ENCODE results near the gene CPNE2. TPM values are rescaled to one million over a fixed set of nuclear protein-coding genes. Genes with fewer than 3 reads are reported as not detected.

The CPNE2 gene
- total RNA-seq, 1 experiment from 2014 or later, result 18.6 TPM

- peak; percentile 19 for DNase-seq (ENCODE audit: low read depth)
These were observed 31.7 kb downstream of the CPNE2 start for GRCh38 chr16:57123974-57124674.

GRCh38 chr16:57125376-57125775, 33.0 kb downstream of the CPNE2 start:
- no peak for DNase-seq (ENCODE audit: low read depth)

- no peak for DNase-seq (ENCODE audit: low read depth)
These were observed 33.6 kb downstream of the CPNE2 start for GRCh38 chr16:57125969-57126368.

- DNase-seq (ENCODE audit: low read depth), result no peak
These were observed 34.0 kb downstream of the CPNE2 start for GRCh38 chr16:57126411-57126810.

- no peak for DNase-seq (ENCODE audit: low read depth)
These were observed 34.8 kb downstream of the CPNE2 start for GRCh38 chr16:57127037-57127763.

- no peak for DNase-seq (ENCODE audit: low read depth)
These were observed 35.5 kb downstream of the CPNE2 start for GRCh38 chr16:57127836-57128235.

GRCh38 chr16:57128771-57129389, 36.5 kb downstream of the CPNE2 start:
- no peak for DNase-seq (ENCODE audit: low read depth)

GRCh38 chr16:57130950-57131321, 38.6 kb downstream of the CPNE2 start:
- no peak for DNase-seq (ENCODE audit: low read depth)

- DNase-seq (ENCODE audit: low read depth), result no peak
These were observed 39.1 kb downstream of the CPNE2 start for GRCh38 chr16:57131351-57131970.

GRCh38 chr16:57132470-57132869, 40.1 kb downstream of the CPNE2 start:
- no peak for DNase-seq (ENCODE audit: low read depth)

- DNase-seq (ENCODE audit: low read depth), result no peak
These were observed 40.6 kb downstream of the CPNE2 start for GRCh38 chr16:57133031-57133430.

- DNase-seq (ENCODE audit: low read depth), result no peak
These were observed 41.5 kb downstream of the CPNE2 start for GRCh38 chr16:57133886-57134285.

- no peak for DNase-seq (ENCODE audit: low read depth)
These were observed 42.6 kb downstream of the CPNE2 start for GRCh38 chr16:57134982-57135381.

GRCh38 chr16:57137043-57137442, 44.7 kb downstream of the CPNE2 start:
- no peak for DNase-seq (ENCODE audit: low read depth)

- DNase-seq (ENCODE audit: low read depth), result no peak
These were observed 45.3 kb downstream of the CPNE2 start for GRCh38 chr16:57137566-57138273.

GRCh38 chr16:57138281-57138935, 46.0 kb downstream of the CPNE2 start:
- no peak for DNase-seq (ENCODE audit: low read depth)

GRCh38 chr16:57140931-57141668, 48.7 kb downstream of the CPNE2 start:
- no peak for DNase-seq (ENCODE audit: low read depth)

- DNase-seq (ENCODE audit: low read depth), result no peak
These were observed 49.6 kb downstream of the CPNE2 start for GRCh38 chr16:57141822-57142631.

GRCh38 chr16:57143149-57143921, 51.0 kb downstream of the CPNE2 start:
- no peak for DNase-seq (ENCODE audit: low read depth)
